ENCODE measurements around the gene SF3A2. TPM values are rescaled to one million over a fixed set of nuclear protein-coding genes. Genes with fewer than 3 reads are reported as not detected.
"Not testable (repeated sequence)": the region's sequence is repeated elsewhere in the genome, so short reads cannot be mapped to it uniquely, and the experiment has no call there.

Gene SF3A2
- total RNA-seq, 4 donors from 2014 or later: 13.2 to 31.1 (median 24.5) TPM

GRCh38 chr19:2198317-2198716 is 38.3 kb upstream of the SF3A2 start:
- no peak for DNase-seq (ENCODE audit: low spot score)
- ATAC-seq (ENCODE audit: low FRiP score): no peak
- TF ChIP-seq CTCF (IDR thresholded peaks at IDR 0.05): no peak

- no peak for DNase-seq (ENCODE audit: low spot score)
- TF ChIP-seq CTCF (IDR thresholded peaks at IDR 0.05): no peak
- no peak for ATAC-seq (ENCODE audit: low FRiP score)
Measured at GRCh38 chr19:2199215-2199614, 37.4 kb upstream of the SF3A2 start.

DNA sequence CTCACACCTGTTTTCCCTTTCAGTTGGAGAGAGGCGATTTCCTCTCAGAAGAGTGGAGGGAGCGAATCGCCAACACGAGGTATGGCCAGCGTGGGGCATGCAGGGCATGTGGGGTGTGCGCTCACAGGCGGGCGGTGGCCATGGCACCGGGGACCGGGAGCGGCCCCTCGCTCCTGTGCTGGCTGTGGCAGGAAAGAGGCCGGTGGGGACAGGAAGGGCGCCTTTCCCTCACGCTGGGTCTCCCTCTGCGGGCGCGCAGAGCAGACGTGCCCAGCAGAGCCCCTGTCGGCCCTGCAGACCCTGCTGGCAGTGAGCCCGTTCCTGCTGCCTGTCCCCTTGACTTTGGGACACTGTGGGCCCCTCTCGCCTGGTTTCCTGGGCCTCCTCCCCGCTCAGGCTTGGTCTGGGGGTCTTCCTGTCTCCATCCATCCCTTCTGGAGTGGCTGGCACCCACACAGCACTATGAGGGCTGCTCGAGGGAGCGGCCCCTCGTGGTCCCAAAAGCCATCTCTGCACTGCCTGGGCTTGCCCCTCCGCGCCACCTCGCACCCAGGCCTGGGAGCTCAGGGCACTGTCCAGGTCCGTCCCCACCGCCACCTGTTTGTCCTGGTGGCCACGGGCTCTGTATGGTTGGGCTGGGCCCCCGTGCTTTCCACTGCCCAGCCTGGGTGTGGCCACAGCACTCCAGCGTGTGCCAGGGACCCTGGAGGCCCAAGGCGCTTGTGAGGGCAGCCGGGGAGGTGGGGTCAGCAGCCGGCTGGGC is 36.6 kb upstream of the SF3A2 start:
- no peak for DNase-seq (ENCODE audit: low spot score)
- no peak for ATAC-seq (ENCODE audit: low FRiP score)
- TF ChIP-seq CTCF (IDR thresholded peaks at IDR 0.05): no peak

DNA sequence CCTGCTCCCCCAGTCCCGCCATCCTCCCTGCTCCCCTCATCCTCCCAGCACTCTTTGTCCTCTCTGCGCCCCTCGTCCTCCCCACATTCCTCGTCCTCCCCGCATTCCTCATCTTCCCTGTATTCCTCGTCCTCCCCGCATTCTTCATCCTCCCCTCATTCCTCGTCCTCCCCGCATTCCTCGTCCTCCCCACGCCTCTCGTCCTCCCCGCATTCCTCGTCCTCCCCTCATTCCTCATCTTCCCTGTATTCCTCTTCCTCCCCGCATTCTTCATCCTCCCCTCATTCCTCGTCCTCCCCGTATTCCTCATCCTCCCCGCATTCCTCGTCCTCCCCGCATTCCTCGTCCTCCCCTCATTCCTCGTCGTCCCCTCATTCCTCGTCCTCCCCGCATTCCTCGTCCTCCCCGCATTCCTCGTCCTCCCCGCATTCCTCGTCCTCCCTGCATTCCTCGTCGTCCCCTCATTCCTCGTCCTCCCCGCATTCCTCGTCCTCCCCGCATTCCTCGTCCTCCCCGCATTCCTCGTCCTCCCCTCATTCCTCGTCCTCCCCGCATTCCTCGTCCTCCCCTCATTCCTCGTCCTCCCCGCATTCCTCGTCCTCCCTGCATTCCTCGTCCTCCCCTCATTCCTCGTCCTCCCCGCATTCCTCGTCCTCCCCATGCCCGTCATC is 35.9 kb upstream of the SF3A2 start:
- DNase-seq (ENCODE audit: low spot score); ATAC-seq (ENCODE audit: low FRiP score): not testable (repeated sequence)

GRCh38 chr19:2201473-2202148 is 35.0 kb upstream of the SF3A2 start:
- DNase-seq (ENCODE audit: low spot score) (no peak), ATAC-seq (ENCODE audit: low FRiP score) (no peak)
- no peak for TF ChIP-seq CTCF (IDR thresholded peaks at IDR 0.05)

- no peak for ATAC-seq (ENCODE audit: low FRiP score)
- DNase-seq (ENCODE audit: low spot score): no peak
- TF ChIP-seq CTCF (IDR thresholded peaks at IDR 0.05): no peak
Measured at GRCh38 chr19:2202366-2202765, 34.3 kb upstream of the SF3A2 start.

GRCh38 chr19:2207008-2207407 is 29.6 kb upstream of the SF3A2 start:
- no peak for TF ChIP-seq CTCF (IDR thresholded peaks at IDR 0.05)
- DNase-seq (ENCODE audit: low spot score) (no peak), ATAC-seq (ENCODE audit: low FRiP score) (no peak)
